Right atrium auricular region (tissue), 2 donors: ENCODE data around the gene PCDH9. TPM values are rescaled to one million over a fixed set of nuclear protein-coding genes. Genes with fewer than 3 reads are reported as not detected.

Experiments used
- DNase-seq: peaks from one replicate; pipeline ENCODE4 v3.0.0-alpha.2; 2019; ENCODE audit warnings: low spot score
- H3K27ac ChIP-seq, 2 donors: fragments of 200-600 bp; sonication (generic); 1 replicate in 1 of 2; 2 replicates in 1 of 2; pipeline ENCODE4 v1.5.1; 2016 to 2019
- H3K27me3 ChIP-seq, 2 donors: fragments of 200-600 bp; sonication (generic); one replicate each; pipeline versions ENCODE4 v1.5.1 to v1.6.0; 2017 to 2019
- H3K36me3 ChIP-seq: fragments of 200-600 bp; sonication (generic); one replicate; pipeline ENCODE4 v1.5.1; 2016
- H3K4me1 ChIP-seq, 2 donors: fragments of 200-600 bp; sonication (generic); one replicate each; pipeline versions ENCODE4 v1.5.1 to v1.6.0; 2017 to 2019
- H3K4me3 ChIP-seq, 2 donors: fragments of 200-600 bp; sonication (generic); 1 replicate in 1 of 2; 2 replicates in 1 of 2; pipeline ENCODE4 v1.5.1; 2017 to 2019; ENCODE audit warnings: mild to moderate bottlenecking in 1 of 2, moderate library complexity in 1 of 2
- H3K9me3 ChIP-seq, 2 donors: fragments of 200-600 bp; sonication (generic); one replicate each; pipeline ENCODE4 v1.5.1; 2019
- total RNA-seq, 2 donors: library from RNA; depleted of rRNA; stranded (reverse); fragments of >200 nt; gene quantifications; one replicate each; pipeline ENCODE4 v1.1.0, GENCODE V29; 2016
- TF ChIP-seq, protein P1 (sequence below), 2 donors: fragments of 200-600 bp; sonication (generic); IDR thresholded peaks; one replicate each; pipeline ENCODE4 v1.5.1; 2019; ENCODE audit warnings: antibody characterized with exemption in 2 of 2

Gene PCDH9
- total RNA-seq, 2 donors from 2014 or later: 19.4 to 28.7 TPM

DNA sequence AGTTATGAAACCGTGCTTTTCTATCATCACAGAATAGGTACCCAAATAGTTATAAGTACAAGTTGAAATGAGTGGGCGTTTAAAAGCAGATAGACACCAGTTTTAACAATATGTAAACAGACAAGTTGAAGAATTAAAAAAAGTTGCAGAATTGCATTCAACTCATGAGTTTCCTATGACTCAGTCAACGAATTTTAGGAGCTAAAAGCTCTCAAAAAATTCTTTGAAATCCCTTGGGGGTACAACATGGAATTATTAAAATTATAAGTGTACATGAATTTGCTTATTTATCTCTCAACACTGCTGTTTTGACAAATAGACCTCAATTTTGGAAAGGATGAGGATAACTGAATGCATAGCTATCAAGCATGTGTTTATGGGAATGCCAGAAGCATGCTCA lies 693.4 kb downstream of the PCDH9 start:
- Histone ChIP-seq H3K36me3 (no peaks in the 10 kb centered on the region), H3K27me3 (no peaks in the 10 kb centered on the region), H3K4me3 (no peak overlapping the region), H3K4me1 (no peaks in the 10 kb centered on the region), H3K9me3 (no peaks in the 10 kb centered on the region), H3K27ac (no peak overlapping the region)
- TF ChIP-seq, protein P1, sequence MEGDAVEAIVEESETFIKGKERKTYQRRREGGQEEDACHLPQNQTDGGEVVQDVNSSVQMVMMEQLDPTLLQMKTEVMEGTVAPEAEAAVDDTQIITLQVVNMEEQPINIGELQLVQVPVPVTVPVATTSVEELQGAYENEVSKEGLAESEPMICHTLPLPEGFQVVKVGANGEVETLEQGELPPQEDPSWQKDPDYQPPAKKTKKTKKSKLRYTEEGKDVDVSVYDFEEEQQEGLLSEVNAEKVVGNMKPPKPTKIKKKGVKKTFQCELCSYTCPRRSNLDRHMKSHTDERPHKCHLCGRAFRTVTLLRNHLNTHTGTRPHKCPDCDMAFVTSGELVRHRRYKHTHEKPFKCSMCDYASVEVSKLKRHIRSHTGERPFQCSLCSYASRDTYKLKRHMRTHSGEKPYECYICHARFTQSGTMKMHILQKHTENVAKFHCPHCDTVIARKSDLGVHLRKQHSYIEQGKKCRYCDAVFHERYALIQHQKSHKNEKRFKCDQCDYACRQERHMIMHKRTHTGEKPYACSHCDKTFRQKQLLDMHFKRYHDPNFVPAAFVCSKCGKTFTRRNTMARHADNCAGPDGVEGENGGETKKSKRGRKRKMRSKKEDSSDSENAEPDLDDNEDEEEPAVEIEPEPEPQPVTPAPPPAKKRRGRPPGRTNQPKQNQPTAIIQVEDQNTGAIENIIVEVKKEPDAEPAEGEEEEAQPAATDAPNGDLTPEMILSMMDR (IDR thresholded peaks at IDR 0.05): no peak
- no peak for DNase-seq

DNA sequence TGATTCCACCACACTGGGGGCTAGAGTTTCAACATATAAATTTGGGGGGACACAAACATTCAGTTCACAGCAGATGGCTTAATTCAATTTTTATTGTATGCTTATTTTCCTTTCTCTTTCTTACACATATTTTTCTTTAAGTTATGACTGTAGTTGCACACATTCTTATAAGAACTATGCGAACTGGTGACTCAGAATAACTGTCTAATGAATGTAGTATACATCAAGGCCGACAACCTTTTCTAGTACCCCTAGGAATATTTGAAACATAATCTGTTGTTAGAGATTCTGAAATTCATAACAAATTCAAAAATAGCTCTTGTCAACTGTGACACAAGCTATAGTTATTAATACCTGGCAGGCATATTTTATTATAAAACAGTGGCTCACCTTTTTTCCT lies 695.6 kb downstream of the PCDH9 start:
- Histone ChIP-seq H3K27ac (no peak overlapping the region), H3K9me3 (no peaks in the 10 kb centered on the region), H3K36me3 (no peaks in the 10 kb centered on the region), H3K4me3 (no peak overlapping the region), H3K27me3 (no peaks in the 10 kb centered on the region), H3K4me1 (no peaks in the 10 kb centered on the region)
- TF ChIP-seq, protein P1 (IDR thresholded peaks at IDR 0.05): no peak
- no peak for DNase-seq

- no peaks in the 10 kb centered on the region for H3K36me3 ChIP-seq
- H3K9me3 ChIP-seq: no peaks in the 10 kb centered on the region
- H3K27me3 ChIP-seq: no peaks in the 10 kb centered on the region
- DNase-seq: no peak
- H3K4me3 ChIP-seq: no peak overlapping the region
- no peak overlapping the region for H3K27ac ChIP-seq
- H3K4me1 ChIP-seq: no peaks in the 10 kb centered on the region
- TF ChIP-seq, protein P1 (IDR thresholded peaks at IDR 0.05): no peak
Observed at GRCh38 chr13:66532845-66533244, 697.3 kb downstream of the PCDH9 start.

DNA sequence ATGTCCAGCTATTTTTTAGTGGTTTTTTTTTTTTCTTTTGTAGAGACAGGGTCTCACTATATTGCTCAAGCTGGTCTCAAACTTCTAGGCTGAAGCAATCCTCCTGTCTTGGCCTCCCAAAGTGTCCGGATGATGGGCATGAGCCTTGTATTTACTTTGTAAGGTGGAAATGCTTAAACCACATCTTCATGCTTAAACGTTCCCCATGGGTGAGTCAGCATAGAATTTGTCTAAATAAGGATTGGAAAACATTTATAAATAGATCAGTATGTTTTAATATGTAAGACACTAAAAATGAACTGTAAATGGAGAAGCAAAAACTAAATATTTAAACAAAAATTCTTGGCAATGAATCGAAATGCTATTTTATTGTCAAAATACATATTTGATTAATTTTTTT lies 698.0 kb downstream of the PCDH9 start:
- no peak for DNase-seq
- H3K4me1 ChIP-seq: no peaks in the 10 kb centered on the region
- no peaks in the 10 kb centered on the region for H3K9me3 ChIP-seq
- TF ChIP-seq, protein P1 (IDR thresholded peaks at IDR 0.05): no peak
- H3K4me3 ChIP-seq: no peak overlapping the region
- no peaks in the 10 kb centered on the region for H3K36me3 ChIP-seq
- H3K27me3 ChIP-seq: no peaks in the 10 kb centered on the region
- H3K27ac ChIP-seq: no peak overlapping the region

DNA sequence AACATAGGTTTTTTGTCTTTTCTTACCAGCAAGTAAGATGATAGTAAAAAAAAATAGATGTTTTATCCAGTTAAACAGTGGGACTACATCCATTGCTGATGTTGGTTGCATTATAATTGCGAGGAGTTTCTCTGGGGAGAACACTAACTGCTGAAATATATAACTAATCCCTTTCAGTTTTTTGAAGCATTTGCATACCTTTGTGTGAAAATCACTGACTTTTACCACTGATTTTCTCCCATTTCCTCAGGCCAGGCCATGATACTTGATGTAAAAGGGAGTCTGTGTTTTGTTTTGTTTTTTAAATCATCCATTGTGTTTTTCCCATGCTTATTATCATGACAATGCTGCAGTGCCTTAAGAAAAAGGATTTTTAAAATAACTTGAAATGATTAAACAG lies 699.5 kb downstream of the PCDH9 start:
- Histone ChIP-seq H3K27ac (no peak overlapping the region), H3K9me3 (no peaks in the 10 kb centered on the region), H3K27me3 (no peaks in the 10 kb centered on the region), H3K4me3 (no peak overlapping the region), H3K36me3 (no peaks in the 10 kb centered on the region), H3K4me1 (no peaks in the 10 kb centered on the region)
- DNase-seq: no peak
- TF ChIP-seq, protein P1 (IDR thresholded peaks at IDR 0.05): no peak

DNA sequence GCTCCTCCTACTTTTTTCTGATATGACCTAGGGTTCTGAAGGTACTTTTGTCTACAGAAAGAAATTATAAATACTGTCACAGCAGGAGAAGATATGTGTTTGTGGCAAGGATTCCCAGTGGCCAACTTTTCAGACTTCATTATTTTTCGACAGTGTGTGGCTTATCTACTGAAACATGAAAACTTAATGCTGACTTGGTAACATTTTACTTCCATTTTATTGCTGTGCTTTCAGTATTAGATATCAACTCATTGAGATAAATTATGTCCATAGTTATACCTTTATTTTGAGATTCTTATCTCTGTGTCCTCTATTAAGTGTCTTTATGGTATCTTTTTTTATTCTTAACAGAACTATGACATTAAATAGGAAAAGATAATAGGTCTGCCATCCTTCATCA lies 700.0 kb downstream of the PCDH9 start:
- no peaks in the 10 kb centered on the region for H3K4me1 ChIP-seq
- TF ChIP-seq, protein P1 (IDR thresholded peaks at IDR 0.05): no peak
- no peak overlapping the region for H3K4me3 ChIP-seq
- H3K36me3 ChIP-seq: no peaks in the 10 kb centered on the region
- no peak overlapping the region for H3K27ac ChIP-seq
- no peaks in the 10 kb centered on the region for H3K9me3 ChIP-seq
- DNase-seq: no peak
- H3K27me3 ChIP-seq: no peaks in the 10 kb centered on the region
